ENCODE data around the gene SNX25.

SNX25 gene

DNA sequence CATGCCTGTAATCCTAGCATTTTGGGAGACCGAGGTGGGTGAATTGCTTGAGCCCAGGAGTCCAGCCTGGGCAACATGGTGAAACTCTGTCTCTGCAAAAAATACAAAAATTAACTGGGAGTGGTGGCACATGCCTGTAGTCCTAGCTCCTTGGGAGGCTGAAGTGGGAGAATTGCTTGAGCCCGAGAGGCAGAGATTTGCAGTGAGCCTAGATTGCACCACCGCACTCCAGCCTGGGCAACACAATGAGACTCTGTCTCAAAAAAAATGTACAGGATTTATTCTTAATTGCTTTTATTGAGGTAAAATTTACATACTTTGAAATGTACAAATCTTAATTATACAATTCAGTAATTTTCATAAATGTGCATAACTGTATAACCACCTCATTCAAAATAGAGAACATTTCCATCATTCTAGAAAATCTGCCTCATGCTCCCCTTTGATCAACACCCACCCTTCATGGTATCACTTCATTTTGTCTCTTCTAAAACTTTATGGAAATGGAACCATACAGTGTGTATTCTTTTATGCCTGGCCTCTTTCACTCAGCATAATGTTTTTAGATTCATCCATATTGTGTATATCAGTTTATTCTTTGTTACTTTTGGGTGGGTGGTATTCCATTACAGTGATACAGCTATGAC is 39.1 kb downstream of the SNX25 start:
- TF ChIP-seq EP300 (IDR thresholded peaks at IDR 0.05; ENCODE audit: borderline replicate concordance) (no peak), REST (IDR thresholded peaks at IDR 0.05; ENCODE audit: low read depth) (no peak), FOXM1 (IDR thresholded peaks at IDR 0.05; ENCODE audit: borderline replicate concordance, low read depth) (no peak), RAD21 (IDR thresholded peaks at IDR 0.05; ENCODE audit: low read depth) (no peak), USF1 (IDR thresholded peaks at IDR 0.05) (no peak), CREB1 (IDR thresholded peaks at IDR 0.05; ENCODE audit: low read depth) (no peak), TEAD4 (IDR thresholded peaks at IDR 0.05) (no peak)

GRCh38 chr4:185249105-185249504 is 39.7 kb downstream of the SNX25 start:
- no peak for TF ChIP-seq FOXM1 (IDR thresholded peaks at IDR 0.05; ENCODE audit: borderline replicate concordance, low read depth)
- no peak for TF ChIP-seq REST (IDR thresholded peaks at IDR 0.05; ENCODE audit: low read depth)
- TF ChIP-seq USF1 (IDR thresholded peaks at IDR 0.05), result no peak
- TF ChIP-seq ZBTB7A (IDR thresholded peaks at IDR 0.05; ENCODE audit: low read depth), result no peak
- no peak for TF ChIP-seq MAX (IDR thresholded peaks at IDR 0.05)
- TF ChIP-seq EP300 (IDR thresholded peaks at IDR 0.05; ENCODE audit: borderline replicate concordance), result no peak
- no peak for TF ChIP-seq RAD21 (IDR thresholded peaks at IDR 0.05; ENCODE audit: low read depth)
- no peak for TF ChIP-seq TAF1 (IDR thresholded peaks at IDR 0.05; ENCODE audit: low read depth)
- no peak for TF ChIP-seq TEAD4 (IDR thresholded peaks at IDR 0.05)
- no peak for TF ChIP-seq NFIC (IDR thresholded peaks at IDR 0.05)
- no peak for TF ChIP-seq EGR1 (IDR thresholded peaks at IDR 0.05)
- no peak for TF ChIP-seq CREB1 (IDR thresholded peaks at IDR 0.05; ENCODE audit: low read depth)
- TF ChIP-seq TCF12 (IDR thresholded peaks at IDR 0.05; ENCODE audit: low read depth), result no peak
- TF ChIP-seq YY1 (IDR thresholded peaks at IDR 0.05; ENCODE audit: low read depth), result no peak
- TF ChIP-seq CEBPB (IDR thresholded peaks at IDR 0.05), result no peak

- TF ChIP-seq CREB1 (IDR thresholded peaks at IDR 0.05; ENCODE audit: low read depth) (no peak), NFIC (IDR thresholded peaks at IDR 0.05) (no peak), YY1 (IDR thresholded peaks at IDR 0.05; ENCODE audit: low read depth) (no peak), TCF12 (IDR thresholded peaks at IDR 0.05; ENCODE audit: low read depth) (no peak), TEAD4 (IDR thresholded peaks at IDR 0.05) (no peak), EP300 (IDR thresholded peaks at IDR 0.05; ENCODE audit: borderline replicate concordance) (no peak), TAF1 (IDR thresholded peaks at IDR 0.05; ENCODE audit: low read depth) (no peak), RAD21 (IDR thresholded peaks at IDR 0.05; ENCODE audit: low read depth) (no peak), EGR1 (IDR thresholded peaks at IDR 0.05) (no peak), ZBTB7A (IDR thresholded peaks at IDR 0.05; ENCODE audit: low read depth) (no peak), REST (IDR thresholded peaks at IDR 0.05; ENCODE audit: low read depth) (no peak), USF1 (IDR thresholded peaks at IDR 0.05) (no peak), FOXM1 (IDR thresholded peaks at IDR 0.05; ENCODE audit: borderline replicate concordance, low read depth) (no peak), CEBPB (IDR thresholded peaks at IDR 0.05) (no peak), MAX (IDR thresholded peaks at IDR 0.05) (no peak)
Observed at GRCh38 chr4:185254434-185254833, 45.0 kb downstream of the SNX25 start.

- TF ChIP-seq TEAD4 (IDR thresholded peaks at IDR 0.05), result no peak
- no peak for TF ChIP-seq ZBTB7A (IDR thresholded peaks at IDR 0.05; ENCODE audit: low read depth)
- no peak for TF ChIP-seq YY1 (IDR thresholded peaks at IDR 0.05; ENCODE audit: low read depth)
- TF ChIP-seq RAD21 (IDR thresholded peaks at IDR 0.05; ENCODE audit: low read depth), result no peak
- TF ChIP-seq EGR1 (IDR thresholded peaks at IDR 0.05), result no peak
- TF ChIP-seq FOXM1 (IDR thresholded peaks at IDR 0.05; ENCODE audit: borderline replicate concordance, low read depth), result no peak
- no peak for TF ChIP-seq NFIC (IDR thresholded peaks at IDR 0.05)
- TF ChIP-seq CREB1 (IDR thresholded peaks at IDR 0.05; ENCODE audit: low read depth), result no peak
Observed at GRCh38 chr4:185255868-185256267, 46.5 kb downstream of the SNX25 start.

Measured in Ishikawa (cell line).